Loucy (cell line): ENCODE measurements around the gene ITCH.
"Not testable (repeated sequence)": the region's sequence is repeated elsewhere in the genome, so short reads cannot be mapped to it uniquely, and the experiment has no call there.

Experiments used
- H2AFZ ChIP-seq: fragments of 200-600 bp; sonication (generic); 2 replicates; pipeline ENCODE4 v1.6.0; 2016; ENCODE audit warnings: antibody characterized with exemption, mild to moderate bottlenecking, low read length, moderate library complexity
- H3F3A ChIP-seq: fragments of 200-600 bp; 2 replicates; pipeline ENCODE4 v1.6.0; 2016; ENCODE audit warnings: antibody characterized with exemption, low read depth, mild to moderate bottlenecking
- H3K27me3 ChIP-seq: fragments of 200-600 bp; sonication (generic); 2 replicates; pipeline ENCODE4 v1.6.1; 2014; ENCODE audit warnings: low read length, mild to moderate bottlenecking; ENCODE audit not compliant: insufficient read depth, poor library complexity, severe bottlenecking
- H3K36me3 ChIP-seq: fragments of 200-600 bp; sonication (generic); 2 replicates; pipeline ENCODE4 v1.6.1; 2016; ENCODE audit warnings: low read length; ENCODE audit not compliant: insufficient read depth
- H3K4me1 ChIP-seq: fragments of 200-600 bp; sonication (generic); 2 replicates; pipeline ENCODE4 v1.5.1; 2014; ENCODE audit warnings: low read length, mild to moderate bottlenecking; ENCODE audit not compliant: insufficient read depth, poor library complexity, severe bottlenecking
- H3K4me2 ChIP-seq: fragments of 200-600 bp; sonication (generic); 2 replicates; pipeline ENCODE4 v1.6.0; 2014; ENCODE audit warnings: antibody characterized with exemption, low read length, low read depth, mild to moderate bottlenecking; ENCODE audit not compliant: poor library complexity, severe bottlenecking
- H3K4me3 ChIP-seq: fragments of 200-600 bp; sonication (generic); 2 replicates; pipeline ENCODE4 v1.5.1; 2014; ENCODE audit warnings: low read length, mild to moderate bottlenecking, mixed read lengths; ENCODE audit not compliant: poor library complexity, severe bottlenecking
- H3K79me2 ChIP-seq: fragments of 200-600 bp; sonication (generic); 2 replicates; pipeline ENCODE4 v1.6.1; 2014; ENCODE audit warnings: low read length; ENCODE audit not compliant: insufficient read depth
- H3K9ac ChIP-seq: fragments of 200-600 bp; sonication (generic); 2 replicates; pipeline ENCODE4 v1.6.0; 2014; ENCODE audit warnings: mild to moderate bottlenecking, low read depth, low read length, moderate library complexity; ENCODE audit not compliant: poor library complexity, severe bottlenecking
- H3K9me2 ChIP-seq: fragments of 200-600 bp; sonication (generic); replicated peaks from 2 replicates; pipeline ENCODE4 v1.6.1; 2016; ENCODE audit warnings: low read depth, low read length, mixed read lengths
- H3K9me3 ChIP-seq: fragments of 200-600 bp; sonication (generic); 2 replicates; pipeline ENCODE4 v1.6.1; 2014; ENCODE audit warnings: mild to moderate bottlenecking, antibody characterized with exemption, low read length, low read depth; ENCODE audit not compliant: insufficient read depth
- H4K20me1 ChIP-seq: fragments of 200-600 bp; sonication (generic); 2 replicates; pipeline ENCODE4 v1.6.0; 2014; ENCODE audit warnings: antibody characterized with exemption, low read length, mild to moderate bottlenecking; ENCODE audit not compliant: insufficient read depth, poor library complexity, severe bottlenecking
- EZH2phosphoT487 ChIP-seq: fragments of 200-600 bp; IDR thresholded peaks from 2 replicates; pipeline ENCODE4 v1.6.1; 2018; ENCODE audit warnings: antibody characterized with exemption, mild to moderate bottlenecking, moderate library complexity, borderline replicate concordance
- TF ChIP-seq, protein P1 (sequence below): fragments of 200-600 bp; sonication (generic); conservative IDR thresholded peaks from 2 replicates; pipeline ENCODE4 v1.5.1; 2014; ENCODE audit warnings: mild to moderate bottlenecking, antibody characterized with exemption, low read length

The ITCH gene

DNA sequence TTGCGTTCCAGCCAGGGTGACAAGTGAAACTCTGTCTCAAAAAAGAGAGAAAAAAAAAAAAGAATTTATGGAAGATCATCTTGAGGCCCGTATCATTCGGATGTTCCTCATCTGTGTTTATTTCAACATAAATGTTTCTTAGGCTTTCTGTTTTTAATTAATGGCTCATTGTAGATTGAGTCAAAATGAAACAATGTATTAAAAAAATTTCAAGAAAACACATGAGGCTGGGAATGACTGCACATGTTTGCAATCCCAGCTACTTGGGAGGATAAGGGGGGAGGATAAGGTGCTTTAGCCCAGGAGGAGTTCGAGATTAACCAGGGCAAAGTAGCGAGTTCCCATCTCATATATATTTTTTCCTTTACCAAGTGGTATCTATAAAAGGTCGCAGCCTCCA is 47.3 kb downstream of the ITCH start:
- Histone ChIP-seq H3K9ac (no peak overlapping the region), H2AFZ (no peak overlapping the region), H4K20me1 (peaks cover 15% of the 10 kb centered on the region), H3F3A (no peaks in the 10 kb centered on the region), H3K36me3 (peaks cover 76% of the 10 kb centered on the region; the same call in 1 of the 2 replicates), H3K27me3 (no peaks in the 10 kb centered on the region), H3K4me3 (no peak overlapping the region), H3K4me1 (peaks cover 9% of the 10 kb centered on the region), H3K9me2 (no peaks in the 10 kb centered on the region), H3K79me2 (peaks cover 33% of the 10 kb centered on the region), H3K4me2 (no peak overlapping the region), H3K9me3 (no peaks in the 10 kb centered on the region)
- TF ChIP-seq, protein P1, sequence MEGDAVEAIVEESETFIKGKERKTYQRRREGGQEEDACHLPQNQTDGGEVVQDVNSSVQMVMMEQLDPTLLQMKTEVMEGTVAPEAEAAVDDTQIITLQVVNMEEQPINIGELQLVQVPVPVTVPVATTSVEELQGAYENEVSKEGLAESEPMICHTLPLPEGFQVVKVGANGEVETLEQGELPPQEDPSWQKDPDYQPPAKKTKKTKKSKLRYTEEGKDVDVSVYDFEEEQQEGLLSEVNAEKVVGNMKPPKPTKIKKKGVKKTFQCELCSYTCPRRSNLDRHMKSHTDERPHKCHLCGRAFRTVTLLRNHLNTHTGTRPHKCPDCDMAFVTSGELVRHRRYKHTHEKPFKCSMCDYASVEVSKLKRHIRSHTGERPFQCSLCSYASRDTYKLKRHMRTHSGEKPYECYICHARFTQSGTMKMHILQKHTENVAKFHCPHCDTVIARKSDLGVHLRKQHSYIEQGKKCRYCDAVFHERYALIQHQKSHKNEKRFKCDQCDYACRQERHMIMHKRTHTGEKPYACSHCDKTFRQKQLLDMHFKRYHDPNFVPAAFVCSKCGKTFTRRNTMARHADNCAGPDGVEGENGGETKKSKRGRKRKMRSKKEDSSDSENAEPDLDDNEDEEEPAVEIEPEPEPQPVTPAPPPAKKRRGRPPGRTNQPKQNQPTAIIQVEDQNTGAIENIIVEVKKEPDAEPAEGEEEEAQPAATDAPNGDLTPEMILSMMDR = no peak

GRCh38 chr20:34412453-34412852 is 49.4 kb downstream of the ITCH start:
- H3K27me3 ChIP-seq = no peaks in the 10 kb centered on the region
- H3K4me2 ChIP-seq = no peak overlapping the region
- peaks cover 18% of the 10 kb centered on the region; the same call in 1 of the 2 replicates for H3K79me2 ChIP-seq
- no peak overlapping the region for H3K9ac ChIP-seq
- no peaks in the 10 kb centered on the region for H3F3A ChIP-seq
- no peaks in the 10 kb centered on the region for H4K20me1 ChIP-seq
- peaks cover 89% of the 10 kb centered on the region; the same call in 1 of the 2 replicates for H3K36me3 ChIP-seq
- no peaks in the 10 kb centered on the region for H3K9me2 ChIP-seq
- H3K9me3 ChIP-seq = no peaks in the 10 kb centered on the region
- H3K4me1 ChIP-seq = no peaks in the 10 kb centered on the region
- TF ChIP-seq, protein P1 = no peak
- no peak overlapping the region for H3K4me3 ChIP-seq
- no peak overlapping the region for H2AFZ ChIP-seq

- H3K27me3 ChIP-seq, H3K9me2 ChIP-seq, H3F3A ChIP-seq, H3K4me2 ChIP-seq, H3K9ac ChIP-seq, H3K79me2 ChIP-seq, H2AFZ ChIP-seq, H3K9me3 ChIP-seq, H4K20me1 ChIP-seq, H3K4me1 ChIP-seq, H3K4me3 ChIP-seq: not testable (repeated sequence)
- H3K36me3 ChIP-seq = peaks cover 82% of the 10 kb centered on the region; the same call in 1 of the 2 replicates
Observed at GRCh38 chr20:34414525-34414924, 51.5 kb downstream of the ITCH start.

GRCh38 chr20:34415079-34415478 is 52.0 kb downstream of the ITCH start:
- Histone ChIP-seq H3K79me2 (no peaks in the 10 kb centered on the region), H3K9ac (no peak overlapping the region)

More at GRCh38 chr20:34415079-34415478, 52.0 kb downstream of the ITCH start:
- H3K4me3 ChIP-seq = no peak overlapping the region
- H3K36me3 ChIP-seq = peaks cover 82% of the 10 kb centered on the region; the same call in 1 of the 2 replicates
- no peaks in the 10 kb centered on the region for H3K27me3 ChIP-seq
- no peaks in the 10 kb centered on the region for H3K9me2 ChIP-seq
- TF ChIP-seq, protein P1 = no peak
- no peak for TF ChIP-seq EZH2phosphoT487
- H2AFZ ChIP-seq = no peak overlapping the region
- no peak overlapping the region for H3K4me2 ChIP-seq
- H3K4me1 ChIP-seq = no peaks in the 10 kb centered on the region
- H3F3A ChIP-seq = no peaks in the 10 kb centered on the region
- H3K9me3 ChIP-seq = no peaks in the 10 kb centered on the region
- H4K20me1 ChIP-seq = peaks cover 3% of the 10 kb centered on the region
